AG04449 (cell line): ENCODE results near the gene ZNF532.

ENCODE experiments used
- CTCF ChIA-PET: fragments of 350-600 bp; formaldehyde crosslinking; extraction: SDS; loops from one replicate; lab custom pipeline; 2021; ENCODE audit warnings: antibody characterized with exemption; lab: Yijun Ruan, JAX
- POLR2A ChIA-PET: fragments of 400-600, 350-600 bp; formaldehyde crosslinking; extraction: SDS; loops from one replicate; lab custom pipeline; 2020; ENCODE audit warnings: antibody characterized with exemption, inconsistent platforms; lab: Yijun Ruan, JAX
- DNase-seq: peaks from one replicate; pipeline ENCODE4 v3.0.0-alpha.2; 2010; ENCODE audit warnings: low read depth, low spot score
- H3K4me3 ChIP-seq: 2 replicates; pipeline ENCODE4 v1.5.1; 2011; ENCODE audit warnings: low read depth, mild to moderate bottlenecking, control low read depth, low read length
- CTCF ChIP-seq: IDR thresholded peaks from one replicate; pipeline ENCODE4 v1.5.1; 2011; ENCODE audit warnings: mild to moderate bottlenecking, moderate library complexity, low read length, control low read depth, inconsistent platforms; ENCODE audit not compliant: insufficient read depth; ENCODE audit errors: missing control alignments

ZNF532 gene

GRCh38 chr18:58882686-58883085, 18.0 kb downstream of the ZNF532 start:
- ChIA-PET POLR2A (interaction anchor here (1.1 to 4.1 kb wide), 2 partner anchors 12 to 18 kb away, joined by 3 to 19 read pairs; partner anchors contain the start of gene ZNF532), CTCF (interaction anchor here (1.7 to 2.2 kb wide), 2 partner anchors 11 kb away, joined by 4 to 5 read pairs; no protein-coding TSS in a partner anchor)
- no peak overlapping the region for H3K4me3 ChIP-seq

GRCh38 chr18:58884680-58885079, 20.0 kb downstream of the ZNF532 start:
- CTCF ChIA-PET = interaction anchor here (1.0 kb wide), 2 partner anchors 12 to 104 kb away, joined by 3 to 4 read pairs; no protein-coding TSS in a partner anchor
- POLR2A ChIA-PET = interaction anchor here (0.6 kb wide), 1 partner anchor 83 kb away, joined by 4 read pairs; no protein-coding TSS in a partner anchor
- TF ChIP-seq CTCF = no peak
- no peak for DNase-seq
- H3K4me3 ChIP-seq = no peak overlapping the region

More at GRCh38 chr18:58882686-58883085, 18.0 kb downstream of the ZNF532 start:
- DNase-seq = peak; percentile 29
- no peak for TF ChIP-seq CTCF

- POLR2A ChIA-PET = no interaction called here
- no peak overlapping the region for H3K4me3 ChIP-seq
- CTCF ChIA-PET = interaction anchor here (1.2 kb wide), 1 partner anchor 9 kb away, joined by 3 read pairs; no protein-coding TSS in a partner anchor
- no peak for TF ChIP-seq CTCF
- no peak for DNase-seq
Observed at GRCh38 chr18:58886431-58886830, 21.8 kb downstream of the ZNF532 start.

- POLR2A ChIA-PET = no interaction called here
- CTCF ChIA-PET = interaction anchor here (1.1 to 1.2 kb wide), 2 partner anchors 8 to 183 kb away, joined by 3 read pairs; no protein-coding TSS in a partner anchor
Observed at GRCh38 chr18:58886864-58887612, 22.4 kb downstream of the ZNF532 start.

GRCh38 chr18:58887613-58887963, 22.9 kb downstream of the ZNF532 start:
- CTCF ChIA-PET = interaction anchor here (0.8 to 1.2 kb wide), 4 partner anchors 8 to 545 kb away, joined by 3 read pairs; no protein-coding TSS in a partner anchor
- TF ChIP-seq CTCF = no peak
- POLR2A ChIA-PET = no interaction called here
- DNase-seq = no peak
- no peak overlapping the region for H3K4me3 ChIP-seq

More at GRCh38 chr18:58886864-58887612, 22.4 kb downstream of the ZNF532 start:
- TF ChIP-seq CTCF = no peak
- DNase-seq = no peak
- no peak overlapping the region for H3K4me3 ChIP-seq

- DNase-seq = no peak
- ChIA-PET CTCF (interaction anchor here (1.3 kb wide), 1 partner anchor 10 kb away, joined by 3 read pairs; no protein-coding TSS in a partner anchor), POLR2A (no interaction called here)
- peak overlapping the region; percentile 25; the same call in 1 of the 2 replicates for H3K4me3 ChIP-seq
- TF ChIP-seq CTCF = no peak
Observed at GRCh38 chr18:58891776-58892175, 27.1 kb downstream of the ZNF532 start.
